Measurements from ENCODE around the gene GPR55.

Gene GPR55

GRCh38 chr2:230952226-230952956 lies 27.3 kb upstream of the GPR55 start:
- DNase-seq: no peak
- intact Hi-C loops (cut with DNase I): no loop called here

GRCh38 chr2:230951396-230951795 lies 26.4 kb upstream of the GPR55 start:
- intact Hi-C loops (cut with DNase I): no loop called here
- no peak for DNase-seq

GRCh38 chr2:230950874-230951339 lies 25.9 kb upstream of the GPR55 start:
- intact Hi-C loops (cut with DNase I): no loop called here
- no peak for DNase-seq

GRCh38 chr2:230949966-230950873 lies 25.2 kb upstream of the GPR55 start:
- DNase-seq: peak in 1 of 10 donors; percentile 47
- intact Hi-C loops (cut with DNase I): no loop called here

GRCh38 chr2:230947908-230948365 lies 22.9 kb upstream of the GPR55 start:
- DNase-seq: peak in 2 of 10 donors; percentile 78 to 79
- intact Hi-C loops (cut with DNase I): no loop called here

- DNase-seq: peak in 1 of 10 donors; percentile 48
- intact Hi-C loops (cut with DNase I): no loop called here
Measured at GRCh38 chr2:230947235-230947576, 22.2 kb upstream of the GPR55 start.

- DNase-seq: peak in 1 of 10 donors; percentile 80
- intact Hi-C loops (cut with DNase I): no loop called here
Measured at GRCh38 chr2:230946429-230947234, 21.6 kb upstream of the GPR55 start.

- DNase-seq: peak in 3 of 10 donors; percentile 46 to 55 (median 55)
- intact Hi-C loops (cut with DNase I): no loop called here
Measured at GRCh38 chr2:230944757-230945372, 19.8 kb upstream of the GPR55 start.

GRCh38 chr2:230944123-230944653 lies 19.1 kb upstream of the GPR55 start:
- peak in 2 of 10 donors; percentile 35 to 53 for DNase-seq
- intact Hi-C loops (cut with DNase I): no loop called here

- intact Hi-C loops (cut with DNase I): no loop called here
- peak in 3 of 10 donors; percentile 69 to 87 (median 74) for DNase-seq
Measured at GRCh38 chr2:230942920-230943896, 18.2 kb upstream of the GPR55 start.

- peak in 1 of 10 donors; percentile 55 for DNase-seq
Measured at GRCh38 chr2:230942371-230942770, 17.3 kb upstream of the GPR55 start.

GRCh38 chr2:230941202-230942180 lies 16.4 kb upstream of the GPR55 start:
- intact Hi-C loops (cut with DNase I): no loop called here

More at GRCh38 chr2:230942371-230942770, 17.3 kb upstream of the GPR55 start:
- intact Hi-C loops (cut with DNase I): no loop called here

GRCh38 chr2:230940471-230940815 lies 15.4 kb upstream of the GPR55 start:
- peak in 2 of 10 donors; percentile 54 to 55 for DNase-seq
- intact Hi-C loops (cut with DNase I): no loop called here

More at GRCh38 chr2:230941202-230942180, 16.4 kb upstream of the GPR55 start:
- peak in 1 of 10 donors; percentile 62 for DNase-seq

- intact Hi-C loops (cut with DNase I): no loop called here
- peak in 1 of 10 donors; percentile 30 for DNase-seq
Measured at GRCh38 chr2:230939691-230940470, 14.8 kb upstream of the GPR55 start.

GRCh38 chr2:230939066-230939591 lies 14.1 kb upstream of the GPR55 start:
- intact Hi-C loops (cut with DNase I): no loop called here
- DNase-seq: peak in 2 of 10 donors; percentile 23 to 50

GRCh38 chr2:230938516-230939065 lies 13.5 kb upstream of the GPR55 start:
- no peak for DNase-seq
- intact Hi-C loops (cut with DNase I): no loop called here
